Stimulated activated CD8-positive, alpha-beta memory T cell treated with anti-CD3 and anti-CD28 coated beads, Interleukin-12 subunit alpha, Interleukin-12 subunit beta, amount 100 ng/mL, for 4 hours (primary cell): ENCODE results near the gene TECR.
"Not testable (repeated sequence)": the region's sequence is repeated elsewhere in the genome, so short reads cannot be mapped to it uniquely, and the experiment has no call there.

Experiments used
- DNase-seq: peaks from one replicate; pipeline ENCODE4 v3.0.0-alpha.2; 2020; ENCODE audit warnings: low read depth

The TECR gene, protein sequence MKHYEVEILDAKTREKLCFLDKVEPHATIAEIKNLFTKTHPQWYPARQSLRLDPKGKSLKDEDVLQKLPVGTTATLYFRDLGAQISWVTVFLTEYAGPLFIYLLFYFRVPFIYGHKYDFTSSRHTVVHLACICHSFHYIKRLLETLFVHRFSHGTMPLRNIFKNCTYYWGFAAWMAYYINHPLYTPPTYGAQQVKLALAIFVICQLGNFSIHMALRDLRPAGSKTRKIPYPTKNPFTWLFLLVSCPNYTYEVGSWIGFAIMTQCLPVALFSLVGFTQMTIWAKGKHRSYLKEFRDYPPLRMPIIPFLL

GRCh38 chr19:14529254-14530004, at the start of gene TECR:
TSS of gene TECR (plus strand) at chr19:14529594. CDS start at chr19:14529697, 103 bp downstream.
- DNase-seq: peak; percentile 99

GRCh38 chr19:14479975-14480699, 49.3 kb upstream of the TECR start:
- DNase-seq: peak; percentile 46

GRCh38 chr19:14480700-14481079, 48.7 kb upstream of the TECR start:
- DNase-seq: no peak

- no peak for DNase-seq
Observed at GRCh38 chr19:14482172-14482941, 47.0 kb upstream of the TECR start.

- DNase-seq: no peak
Observed at GRCh38 chr19:14487370-14488125, 41.8 kb upstream of the TECR start.

GRCh38 chr19:14492756-14493337, 36.5 kb upstream of the TECR start:
- no peak for DNase-seq

DNA sequence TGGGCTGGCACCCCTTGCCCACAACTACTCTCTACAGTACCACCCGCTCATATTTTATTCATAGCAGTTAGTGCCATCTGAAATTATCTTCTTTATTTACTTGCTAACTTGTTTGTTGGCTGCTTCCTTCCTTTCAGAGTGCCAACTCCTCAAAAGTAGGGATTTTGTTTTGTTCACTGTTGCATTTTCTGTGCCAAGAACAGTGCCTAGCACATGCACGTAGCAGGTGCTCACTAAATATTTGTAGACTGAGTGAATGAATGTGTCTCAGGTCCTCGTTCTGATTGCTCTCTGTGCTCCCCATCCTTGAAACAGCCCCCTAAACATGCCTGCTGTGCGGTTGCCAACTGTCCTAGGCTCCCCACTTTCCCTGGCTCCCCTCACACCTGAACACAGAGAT, 35.0 kb upstream of the TECR start:
- DNase-seq: no peak

DNA sequence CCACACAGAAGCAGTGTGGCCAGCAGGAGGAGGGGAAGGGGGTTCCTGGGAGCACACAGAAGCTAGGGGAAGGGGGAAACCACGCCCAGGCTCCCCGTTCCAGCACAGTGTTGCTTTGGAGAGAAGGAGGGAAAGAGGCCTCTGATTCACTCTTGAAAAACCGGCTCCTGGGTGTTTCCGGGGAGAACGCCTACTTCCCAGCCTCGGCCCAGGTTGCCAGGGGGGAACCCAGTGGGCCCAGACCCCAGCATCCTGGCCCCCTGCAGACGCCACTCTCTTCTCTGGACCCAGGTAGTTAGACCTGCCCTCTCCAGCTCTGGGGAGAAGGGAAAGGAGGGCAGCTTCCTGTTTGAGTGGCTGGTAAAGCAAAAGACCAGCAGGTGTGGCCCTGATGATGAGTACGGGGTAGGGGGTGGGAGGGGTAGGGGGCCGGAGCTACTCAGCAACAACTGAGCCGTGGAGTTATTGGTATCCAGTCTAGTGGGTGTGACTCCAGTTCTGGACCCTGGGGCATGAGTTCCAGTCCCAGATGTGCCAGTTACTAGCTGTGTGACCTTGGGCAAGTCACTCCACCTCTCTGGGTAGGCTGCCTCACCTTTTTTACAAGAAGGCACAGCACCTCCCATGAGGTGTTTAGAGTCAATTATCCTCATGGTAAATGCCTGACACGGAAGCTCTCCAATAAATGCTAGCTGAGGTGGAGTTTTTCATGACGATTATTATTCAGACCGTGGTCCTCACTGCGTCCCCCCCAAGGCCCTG, 34.3 kb upstream of the TECR start:
- DNase-seq: no peak

DNA sequence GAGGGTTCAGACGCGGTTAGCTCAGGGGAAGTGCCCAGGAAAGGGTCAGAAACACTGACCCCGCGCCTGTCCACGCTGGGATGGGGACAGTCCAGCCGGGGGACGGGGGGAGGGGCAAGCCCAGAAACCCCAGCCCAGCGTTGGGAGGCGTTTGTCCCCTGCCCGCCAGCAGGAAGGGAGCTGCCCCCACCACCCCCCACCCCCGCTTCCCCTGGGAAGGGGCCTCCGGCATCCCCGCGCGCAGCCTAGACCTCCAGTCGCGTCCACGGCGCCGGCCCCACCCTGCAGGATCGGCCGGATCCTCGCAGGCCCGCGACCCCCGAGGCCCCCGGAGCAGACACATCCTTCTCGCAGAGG, 33.7 kb upstream of the TECR start:
- no peak for DNase-seq

DNA sequence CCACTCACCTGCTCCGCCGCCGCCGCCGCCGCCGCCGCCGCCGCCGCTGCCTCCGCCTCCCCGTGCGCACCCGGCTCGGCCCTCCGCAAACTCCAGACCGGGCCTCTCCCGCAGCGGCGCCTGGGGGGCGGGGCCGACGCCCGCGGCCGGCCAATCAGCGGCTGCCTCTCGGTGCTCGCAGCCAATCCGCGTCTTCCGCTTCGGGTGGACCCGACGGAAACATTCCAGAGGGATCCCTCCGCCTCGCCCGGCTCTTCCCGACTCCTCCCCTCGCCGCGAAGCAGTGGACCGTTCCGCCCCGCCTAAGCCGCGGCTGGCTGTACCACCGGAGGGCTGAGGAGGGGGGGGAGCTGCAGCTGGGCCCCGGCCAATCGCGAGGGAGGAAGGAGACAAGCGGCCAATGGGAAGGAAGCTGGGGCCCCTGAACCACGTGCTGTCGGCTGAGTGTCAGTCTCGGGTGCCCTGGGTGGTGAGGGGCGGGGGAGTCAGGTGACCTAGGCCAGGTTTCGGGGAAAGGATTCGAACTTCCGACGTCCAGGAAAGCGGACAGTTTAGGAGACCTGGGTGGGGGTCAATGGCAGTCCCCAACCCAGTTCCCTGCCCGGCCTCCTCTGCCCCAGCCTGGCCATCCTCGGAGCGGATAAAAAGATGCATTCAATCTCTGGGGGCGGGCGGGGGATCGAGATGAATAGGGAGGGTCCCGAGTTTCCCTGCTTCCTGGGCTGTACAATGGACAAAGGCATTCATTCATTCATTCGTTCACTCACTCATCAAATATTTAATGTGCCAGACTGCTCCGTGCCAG, 33.2 kb upstream of the TECR start, which contains the start of gene GIPC1:
Gene GIPC1 (minus strand): TSS at position 99 of the 805 bp plus-strand sequence. CDS start 13,151 bp downstream, outside the sequence.
- DNase-seq: peak; percentile 69

DNA sequence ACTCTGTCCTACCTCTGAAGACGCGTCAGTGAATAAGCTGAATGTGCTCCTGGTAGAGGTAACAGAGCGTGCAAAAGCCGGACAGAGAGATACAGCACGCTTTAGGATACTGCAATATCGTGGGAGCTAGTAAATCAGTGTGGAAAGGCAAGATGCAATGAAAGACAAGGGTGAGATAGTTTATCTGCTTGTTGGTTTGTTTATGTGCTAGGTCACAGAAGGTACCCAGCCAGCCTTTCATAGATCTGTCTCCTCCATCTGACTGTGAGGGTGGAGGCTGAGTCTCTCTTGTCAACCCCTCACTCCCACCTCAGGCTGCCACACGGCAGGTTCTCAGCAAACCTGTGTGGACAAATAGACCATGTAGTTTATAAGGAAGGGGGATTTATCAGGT, 32.6 kb upstream of the TECR start:
- DNase-seq: no peak

- DNase-seq: no peak
Observed at GRCh38 chr19:14497228-14497921, 32.0 kb upstream of the TECR start.

DNA sequence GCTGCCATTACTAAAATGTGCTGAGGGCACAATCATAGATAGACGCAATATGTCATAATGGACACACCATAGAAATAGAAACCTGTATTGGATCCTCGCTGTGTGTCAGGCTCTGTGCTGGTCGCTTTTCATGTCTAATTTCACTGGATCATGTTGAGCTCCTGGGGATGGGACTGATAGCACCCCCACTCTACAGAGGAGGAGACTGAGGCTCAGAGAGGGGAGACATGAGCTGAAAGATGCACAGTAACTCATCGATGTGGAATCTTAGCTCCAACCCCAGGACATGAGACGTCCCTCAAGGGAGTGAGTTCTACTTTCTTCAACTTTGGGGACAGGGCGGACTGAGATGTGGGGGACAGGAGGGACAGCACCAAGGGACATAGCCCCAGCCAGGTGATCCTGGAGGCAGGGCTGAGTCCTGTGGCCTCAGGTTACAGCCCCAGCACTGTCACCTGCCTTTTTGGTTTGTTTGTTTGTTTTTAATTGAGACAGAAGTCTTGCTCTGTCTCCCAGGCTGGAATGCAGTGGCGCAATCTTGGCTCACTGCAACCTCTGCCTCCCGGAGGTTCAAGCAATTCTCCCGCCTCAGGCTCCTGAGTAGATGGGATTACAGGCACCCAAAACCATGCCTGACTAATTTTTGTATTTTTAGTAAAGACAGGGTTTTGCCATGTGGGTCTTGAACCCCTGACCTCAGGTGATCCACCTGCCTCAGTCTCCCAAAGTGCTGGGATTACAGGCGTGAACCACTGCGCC, 26.9 kb upstream of the TECR start:
- no peak for DNase-seq

- no peak for DNase-seq
Observed at GRCh38 chr19:14503285-14503684, 26.1 kb upstream of the TECR start.

DNA sequence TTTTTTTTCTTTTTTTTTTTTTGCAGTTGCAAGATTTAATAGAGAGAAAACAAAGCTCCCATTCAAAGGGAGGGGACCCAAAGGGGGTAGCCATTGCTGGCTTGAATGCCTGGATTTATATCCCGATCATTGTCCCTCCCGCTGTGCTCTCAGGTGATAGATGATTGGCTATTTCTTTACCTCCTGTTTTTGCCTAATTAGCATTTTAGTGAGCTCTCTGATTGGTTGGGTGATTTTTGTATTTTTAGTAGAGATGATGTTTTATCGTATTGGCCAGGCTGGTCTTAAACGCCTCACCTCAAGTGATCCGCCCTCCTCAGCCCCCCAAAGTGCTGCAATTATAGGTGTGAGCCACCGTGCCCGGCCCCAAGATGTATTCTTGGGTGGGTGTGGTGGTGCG, 24.8 kb upstream of the TECR start:
- DNase-seq: not testable (repeated sequence)

- DNase-seq: peak; percentile 39
Observed at GRCh38 chr19:14505488-14506239, 23.7 kb upstream of the TECR start.
